GM18520 (cell line): Measurements from ENCODE around the gene MRAP.
"Not testable (repeated sequence)": the region's sequence is repeated elsewhere in the genome, so short reads cannot be mapped to it uniquely, and the experiment has no call there.

Source experiments
- ATAC-seq: cut with Tn5 transposase; IDR thresholded peaks from one replicate; pipeline ENCODE4 v1.9.1; 2021; ENCODE audit not compliant: unreplicated experiment

The MRAP gene

GRCh38 chr21:32298658-32299081, at the start of gene MRAP:
MRAP (plus strand) TSS chr21:32298855; CDS start chr21:32298972, 117 bp downstream.
- no peak for ATAC-seq

DNA sequence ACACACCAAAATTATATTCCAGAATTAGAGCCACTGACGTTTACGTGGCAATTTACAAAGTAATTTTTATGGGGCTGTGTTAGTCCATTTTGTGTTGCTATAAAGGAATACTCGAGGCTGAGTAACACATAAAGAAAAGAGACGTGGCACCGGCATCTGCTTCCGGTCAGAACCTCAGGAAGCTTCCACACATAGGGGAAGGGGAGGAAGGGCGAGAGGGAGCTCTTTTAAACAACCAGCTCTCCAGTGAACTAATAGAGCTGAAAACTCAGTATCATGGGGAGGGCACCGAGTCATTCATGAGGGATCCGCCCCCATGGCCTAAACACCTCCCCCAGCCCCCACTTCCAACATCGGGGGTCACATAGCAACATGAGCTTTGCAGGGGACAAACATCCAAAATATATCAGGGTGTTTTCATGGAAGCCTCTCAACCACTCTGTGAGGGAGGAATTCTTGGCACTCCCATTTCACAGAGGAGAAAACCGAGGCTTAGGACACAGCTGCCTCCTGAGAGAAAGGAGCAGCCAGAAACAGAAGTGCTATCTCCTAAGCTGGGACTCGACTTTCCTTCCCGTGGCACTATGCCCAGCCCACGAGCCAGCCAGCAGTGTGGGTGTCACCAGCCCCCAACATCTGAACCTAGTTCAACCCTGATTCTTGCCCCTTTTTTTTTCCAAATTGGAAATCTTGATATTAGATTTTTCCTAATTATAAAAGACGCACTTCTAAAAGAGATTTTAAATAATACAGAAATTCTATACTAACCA, 49.0 kb upstream of the MRAP start:
- ATAC-seq = no peak

DNA sequence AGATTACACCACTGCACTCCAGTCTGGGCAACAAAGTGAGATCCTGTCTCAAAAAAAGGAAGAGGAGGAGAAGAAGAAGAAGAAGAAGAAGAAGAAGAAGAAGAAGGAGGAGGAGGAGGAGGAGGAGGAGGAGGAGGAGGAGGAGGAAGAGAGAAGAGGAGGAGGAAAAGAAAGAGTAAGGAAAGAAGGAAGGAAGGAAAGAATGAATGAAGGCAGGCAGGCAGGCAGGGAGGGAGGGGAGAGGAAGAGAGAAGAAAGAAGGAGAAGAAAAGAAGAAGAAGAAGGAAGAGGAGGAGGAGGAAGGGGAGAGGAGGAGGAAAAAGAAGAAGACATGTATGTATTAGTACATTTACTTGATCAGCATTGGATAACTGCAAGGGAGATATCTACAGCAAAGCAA, 46.5 kb upstream of the MRAP start:
- ATAC-seq = no peak

DNA sequence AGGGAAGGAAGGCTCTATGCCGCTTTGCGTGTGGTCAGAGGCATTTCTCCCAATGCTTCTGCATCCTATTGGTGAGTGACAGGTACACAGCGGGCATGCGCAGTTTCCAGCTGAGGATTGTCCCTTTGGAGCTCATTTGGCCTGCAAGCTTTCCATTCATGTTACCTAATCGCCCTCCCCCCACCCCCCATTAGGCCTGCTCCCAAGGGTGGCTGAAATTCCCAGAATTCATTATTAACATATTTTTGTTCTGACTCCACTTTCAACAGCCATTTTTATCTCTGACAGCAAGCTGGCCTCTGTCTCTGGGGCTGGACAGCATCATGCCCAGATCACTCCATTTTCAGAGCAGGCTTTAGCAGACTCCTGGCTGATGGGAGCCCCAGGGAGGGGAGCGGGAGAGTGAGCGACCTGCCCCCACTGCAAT, 45.4 kb upstream of the MRAP start:
- ATAC-seq = no peak

DNA sequence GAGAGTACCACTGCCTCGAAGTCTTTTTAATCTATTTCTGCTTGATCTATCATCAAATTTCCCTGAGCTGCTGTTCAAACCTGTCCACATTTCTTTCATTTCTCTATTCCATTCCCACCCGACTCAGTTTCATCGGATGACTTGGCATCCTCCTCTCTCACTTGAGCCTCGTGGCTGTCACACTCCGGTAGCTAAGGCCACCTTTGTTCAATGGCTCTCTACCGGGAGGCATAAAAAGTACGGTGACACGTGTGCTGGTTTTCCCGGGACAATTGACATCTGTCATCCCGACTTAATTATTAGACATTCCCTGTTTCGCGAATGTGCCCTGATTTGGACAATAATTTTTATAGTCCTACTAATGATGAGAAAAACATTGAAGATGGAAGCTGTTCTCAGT, 42.4 kb upstream of the MRAP start:
- ATAC-seq = no peak

- no peak for ATAC-seq
These were observed 41.6 kb upstream of the MRAP start for GRCh38 chr21:32256873-32257620.

DNA sequence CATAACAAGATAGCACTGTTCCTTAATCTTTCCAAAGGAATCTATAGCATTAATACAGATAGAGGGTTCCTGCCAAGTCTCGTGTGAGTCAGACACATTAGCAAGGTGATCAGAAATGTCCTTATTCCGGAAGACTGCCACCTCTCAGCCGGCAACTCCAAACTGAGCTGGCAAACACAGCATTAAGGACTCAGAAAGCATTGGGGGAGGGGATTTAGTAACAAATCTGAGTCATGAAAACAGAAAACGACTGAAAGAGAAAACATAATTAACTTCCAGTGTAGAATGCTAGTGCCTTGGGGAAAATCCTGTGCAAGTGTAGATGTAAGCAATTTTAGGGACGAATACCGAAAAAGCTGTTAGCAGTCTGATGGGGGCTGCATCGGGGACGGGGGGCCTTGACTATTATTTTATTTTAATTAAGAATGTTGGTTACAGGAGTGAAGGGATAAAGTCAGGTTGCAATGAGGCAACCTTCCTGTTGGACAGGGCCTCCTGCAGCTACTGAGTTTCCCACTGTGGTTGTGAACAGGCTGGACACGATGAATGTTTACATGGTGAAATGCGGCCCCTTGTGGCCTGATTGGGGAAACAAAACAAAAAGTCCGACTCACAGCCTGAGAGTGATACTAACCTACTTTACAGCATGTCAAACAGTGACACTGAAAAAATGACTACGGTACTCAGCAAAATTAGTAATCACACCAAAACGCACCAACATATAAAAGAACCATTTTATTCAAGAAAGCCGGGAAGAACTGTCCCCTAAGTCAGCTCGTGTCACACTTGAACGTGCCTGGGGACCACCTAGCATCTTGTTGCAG, 40.5 kb upstream of the MRAP start:
- ATAC-seq = no peak

- not testable (repeated sequence) for ATAC-seq
These were observed 39.9 kb upstream of the MRAP start for GRCh38 chr21:32258786-32259048.

DNA sequence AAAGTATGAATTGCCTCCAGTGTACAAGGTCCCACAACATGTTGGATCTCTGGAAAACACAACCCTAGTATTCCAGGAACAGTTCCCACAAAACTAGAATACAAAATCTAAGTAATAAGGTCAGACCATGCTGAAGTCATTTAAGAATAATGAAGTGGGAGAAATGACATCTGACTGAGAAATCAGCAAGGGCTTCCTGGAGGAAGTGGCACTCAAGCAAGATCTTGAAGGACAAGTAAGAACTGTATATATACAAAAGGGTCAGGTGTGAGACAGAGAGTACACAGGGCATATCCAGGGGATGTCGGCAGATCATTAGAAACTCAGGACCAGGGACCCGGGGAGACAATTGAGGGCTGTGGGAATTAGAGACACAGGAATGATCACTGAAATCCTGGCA, 38.5 kb upstream of the MRAP start:
- no peak for ATAC-seq

GRCh38 chr21:32261929-32262328, 36.7 kb upstream of the MRAP start:
- no peak for ATAC-seq

DNA sequence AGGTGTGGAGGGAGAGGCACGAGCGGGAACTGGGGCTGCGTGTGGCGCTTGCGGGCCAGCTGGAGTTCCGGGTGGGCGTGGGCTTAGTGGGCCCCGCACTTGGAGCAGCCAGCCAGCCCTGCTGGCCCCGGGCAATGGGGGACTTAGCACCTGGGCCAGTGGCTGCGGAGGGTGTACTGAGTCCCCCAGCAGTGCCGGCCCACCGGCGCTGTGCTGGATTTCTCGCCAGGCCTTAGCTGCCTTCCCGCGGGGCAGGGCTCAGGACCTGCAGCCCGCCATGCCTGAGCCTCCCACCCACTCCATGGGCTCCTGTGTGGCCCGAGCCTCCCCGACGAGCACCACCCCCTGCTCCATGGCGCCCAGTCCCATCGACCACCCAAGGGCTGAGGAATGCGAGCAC, 33.3 kb upstream of the MRAP start:
- ATAC-seq = not testable (repeated sequence)

DNA sequence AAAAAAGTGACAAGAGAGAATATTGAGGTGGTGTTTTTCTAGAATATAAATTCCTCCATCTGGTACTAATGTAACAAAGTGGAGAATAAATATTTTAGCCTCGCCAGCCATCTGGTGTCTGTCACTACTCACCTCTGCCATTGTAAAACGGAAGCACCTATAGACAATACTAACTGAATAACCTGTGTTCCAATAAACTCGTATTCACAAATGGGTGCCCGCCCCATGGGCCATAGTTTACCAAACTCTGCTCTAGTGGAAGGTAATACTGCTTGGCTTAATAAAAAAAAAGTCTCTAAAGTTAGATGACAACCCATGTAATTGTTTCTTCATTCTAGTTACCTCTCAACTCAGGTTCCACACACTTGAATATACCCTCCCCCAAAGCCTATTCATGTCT, 27.9 kb upstream of the MRAP start:
- no peak for ATAC-seq

DNA sequence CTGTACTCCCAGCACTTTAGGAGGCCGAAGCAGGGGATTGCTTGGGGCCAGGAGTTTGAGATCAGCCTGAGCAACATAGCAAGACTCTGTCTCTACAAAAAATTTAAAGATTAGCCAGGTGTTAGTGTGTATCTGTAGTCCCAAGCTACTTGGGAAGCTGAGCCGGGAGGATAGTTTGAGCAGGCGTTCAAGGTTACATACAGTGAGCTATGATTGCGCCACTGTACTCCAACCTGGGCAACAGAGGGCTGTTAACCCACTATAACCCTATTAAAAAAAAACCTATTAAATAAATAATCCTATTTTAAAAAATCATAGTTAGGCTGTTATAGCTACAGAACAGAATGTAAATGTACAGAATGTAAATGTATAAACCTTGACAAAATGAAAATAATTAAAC, 22.0 kb upstream of the MRAP start:
- ATAC-seq = no peak

GRCh38 chr21:32278103-32278502, 20.6 kb upstream of the MRAP start:
- ATAC-seq = no peak

DNA sequence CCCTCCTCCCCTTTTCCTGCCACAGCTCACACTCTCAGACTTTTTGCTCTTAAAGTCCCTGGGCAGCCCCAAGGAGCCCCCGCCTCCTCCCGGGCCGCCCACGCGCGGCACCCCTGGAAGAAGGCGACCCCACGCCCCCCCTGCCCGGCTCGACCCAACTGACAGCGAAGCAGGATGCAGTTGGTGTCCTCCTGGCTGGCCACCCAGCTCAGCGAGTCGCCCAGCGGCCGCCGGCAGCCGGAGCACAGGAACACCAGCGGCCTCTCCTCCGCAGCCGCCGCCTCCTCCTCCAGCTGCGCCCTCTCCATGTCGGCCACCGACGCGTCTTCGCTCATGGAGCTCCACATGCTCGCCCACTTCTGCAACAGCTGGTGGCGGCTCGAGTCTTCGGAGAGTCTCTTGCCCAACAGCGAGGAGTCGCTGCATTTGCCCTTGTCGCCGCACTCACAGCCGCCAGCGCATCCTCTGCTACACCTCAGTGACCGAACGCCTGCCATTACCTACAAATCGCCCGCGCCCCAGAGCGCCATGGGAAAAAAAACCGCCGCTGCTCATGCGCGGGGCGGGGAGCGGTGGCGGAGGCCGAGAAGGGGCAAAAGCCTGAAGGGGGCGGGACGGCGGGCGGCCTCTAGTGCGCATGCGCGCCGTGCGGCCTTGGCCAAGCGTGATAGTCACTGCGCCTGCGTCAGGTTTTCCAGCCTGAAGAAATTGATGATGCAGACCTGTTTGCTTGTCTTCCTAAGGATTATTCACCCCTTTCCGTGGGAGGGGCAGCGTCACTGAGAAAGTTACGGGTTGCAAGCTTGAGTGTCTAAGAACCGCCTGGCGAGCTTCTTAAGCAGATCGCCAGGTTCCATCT, 19.9 kb upstream of the MRAP start, which contains the start of gene MIS18A:
Gene MIS18A, minus strand, starts transcription at position 532 of the 859 bp plus-strand sequence. Its CDS starts 35 bp downstream, at position 497.
- ATAC-seq = peak; percentile 89

DNA sequence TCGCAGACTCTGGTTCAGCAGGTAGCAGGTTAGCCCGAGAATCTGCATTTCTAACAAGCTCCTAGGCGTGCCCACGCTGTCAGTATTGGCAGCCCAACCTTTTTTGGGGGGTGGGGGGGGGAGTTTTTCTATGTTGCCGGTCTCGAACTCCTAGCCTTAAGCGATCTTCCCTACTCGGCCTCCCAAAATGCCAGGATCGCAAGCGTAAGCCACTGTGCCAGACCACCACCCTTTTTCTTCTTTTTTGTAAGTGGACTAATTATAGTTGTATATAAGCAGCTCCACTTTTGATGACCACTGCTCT, 19.3 kb upstream of the MRAP start:
- no peak for ATAC-seq

DNA sequence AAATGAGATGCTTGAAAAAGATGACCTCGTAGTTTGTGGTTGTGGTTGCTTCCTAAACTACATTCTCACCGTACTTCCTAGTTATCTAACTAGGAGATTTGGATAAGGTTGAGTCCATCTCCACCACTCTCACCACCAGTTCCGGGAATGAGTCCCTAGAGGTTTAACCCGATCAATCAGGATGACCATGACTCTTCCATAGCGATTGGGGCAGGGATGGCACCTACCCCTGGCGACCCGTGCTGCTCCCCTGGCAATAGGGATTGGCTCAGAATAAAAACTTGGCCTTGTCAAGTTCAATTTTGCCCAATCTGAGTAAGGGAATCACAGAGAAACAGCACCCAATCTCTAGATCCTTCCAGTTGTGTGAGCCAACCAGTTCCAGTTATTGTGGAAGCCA, 17.1 kb upstream of the MRAP start:
- no peak for ATAC-seq

DNA sequence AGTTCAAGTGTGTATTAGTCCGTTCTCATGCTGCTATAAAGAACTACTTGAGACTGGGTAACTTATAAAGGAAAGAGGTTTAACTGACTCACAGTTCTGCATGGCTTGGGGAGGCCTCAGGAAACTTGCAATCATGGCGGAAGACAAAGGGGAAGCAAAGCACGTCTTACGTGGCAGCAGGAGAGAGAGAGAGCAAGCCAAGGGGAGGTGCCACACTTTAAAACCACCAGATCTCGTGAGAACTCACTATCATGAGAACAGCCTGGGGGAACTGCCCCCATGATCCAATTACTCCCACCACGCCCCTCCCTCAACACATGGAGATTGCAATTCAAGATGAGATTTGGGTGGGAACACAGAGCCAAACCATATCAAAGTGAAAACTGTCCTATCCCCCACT, 15.7 kb upstream of the MRAP start:
- no peak for ATAC-seq

DNA sequence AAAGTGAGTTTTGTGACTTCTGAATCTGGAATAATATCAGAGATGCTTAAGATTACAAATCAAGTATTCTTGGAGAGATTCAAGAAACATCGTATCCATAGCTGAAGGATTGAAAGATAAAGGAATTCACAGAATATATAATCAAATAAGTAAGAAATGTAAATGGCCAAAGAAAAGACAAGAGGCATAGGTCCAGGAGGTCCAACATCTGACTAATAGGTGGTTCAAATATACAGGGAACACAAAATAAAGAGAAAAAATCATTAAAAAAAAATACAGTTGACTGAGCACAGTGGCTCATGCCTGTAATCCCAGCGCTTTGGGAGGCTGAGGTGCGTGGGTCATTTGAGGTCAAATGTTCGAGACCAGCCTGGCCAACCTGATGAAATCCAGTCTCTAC, 13.2 kb upstream of the MRAP start:
- ATAC-seq = no peak

DNA sequence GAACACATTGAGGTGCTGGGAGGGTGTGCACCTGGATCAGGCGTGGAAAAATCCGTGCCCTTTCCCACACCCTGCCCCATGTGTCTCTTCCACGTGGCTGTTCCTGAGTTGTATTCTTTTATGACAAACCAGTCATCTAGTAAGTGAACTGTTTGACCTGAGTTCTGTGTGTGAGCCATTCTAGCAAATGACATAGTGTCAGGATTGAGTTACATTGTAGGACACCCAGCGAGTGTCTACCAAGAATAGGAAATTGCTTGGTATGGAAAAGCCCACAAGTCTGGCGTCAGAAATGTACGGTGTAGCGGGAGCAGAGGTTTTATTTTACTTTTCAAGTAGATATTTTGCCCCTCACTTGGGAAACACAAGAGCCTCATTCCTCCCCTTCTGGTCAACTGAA, 1.2 kb upstream of the MRAP start:
- no peak for ATAC-seq

DNA sequence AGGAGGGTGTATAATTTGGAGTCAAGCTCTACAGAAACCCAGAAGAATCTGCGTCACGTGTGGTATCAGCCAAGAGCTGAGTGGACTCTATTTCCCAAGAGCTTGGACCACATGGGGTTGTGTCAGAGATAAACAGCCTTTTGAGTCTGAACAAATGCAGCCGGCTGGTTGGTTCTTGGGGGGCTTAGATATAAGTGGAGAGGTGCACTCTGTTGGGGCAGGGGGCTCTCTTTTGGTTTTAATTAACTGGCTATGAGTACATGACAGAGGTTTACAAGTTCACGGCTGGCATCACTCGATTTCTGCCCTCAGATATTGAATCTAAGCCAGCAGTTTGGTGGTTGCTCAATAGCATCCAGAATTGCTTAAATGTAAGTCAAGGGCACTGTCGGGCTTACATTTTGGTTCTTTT, 501 bp upstream of the MRAP start:
- ATAC-seq = no peak
